Activated T-helper 9 cell treated with anti-CD3 and anti-CD28 coated beads, Interleukin-2, amount 50 U/mL, for 16 hours (primary cell): Measurements from ENCODE around the gene ARHGAP12.
A peak's percentile ranks its signal among the peaks of the same experiment; 100 is the strongest.

ENCODE experiments used
- DNase-seq: peaks from one replicate; pipeline ENCODE4 v3.0.0-alpha.2; 2020; ENCODE audit warnings: low read depth

The ARHGAP12 gene

DNA sequence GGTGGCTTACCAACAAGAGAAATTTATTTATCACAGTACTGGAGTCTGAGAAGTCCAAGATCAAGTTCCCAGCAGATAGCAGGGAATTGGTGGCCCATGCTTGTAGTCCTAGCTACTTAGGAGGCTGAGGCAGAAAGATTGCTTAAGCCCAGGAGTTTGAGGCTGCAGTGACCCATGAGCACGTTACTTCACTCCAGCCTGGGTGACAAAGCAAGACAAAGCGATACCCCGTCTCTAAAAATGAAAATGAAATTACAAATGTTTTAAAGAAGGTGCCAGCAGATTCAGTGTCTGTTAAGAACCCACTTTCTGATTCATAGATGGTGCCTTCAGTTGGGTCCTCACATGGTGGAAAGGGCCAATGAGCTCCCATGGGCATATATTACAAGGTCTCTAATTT, 20.6 kb upstream of the ARHGAP12 start:
- no peak for DNase-seq

DNA sequence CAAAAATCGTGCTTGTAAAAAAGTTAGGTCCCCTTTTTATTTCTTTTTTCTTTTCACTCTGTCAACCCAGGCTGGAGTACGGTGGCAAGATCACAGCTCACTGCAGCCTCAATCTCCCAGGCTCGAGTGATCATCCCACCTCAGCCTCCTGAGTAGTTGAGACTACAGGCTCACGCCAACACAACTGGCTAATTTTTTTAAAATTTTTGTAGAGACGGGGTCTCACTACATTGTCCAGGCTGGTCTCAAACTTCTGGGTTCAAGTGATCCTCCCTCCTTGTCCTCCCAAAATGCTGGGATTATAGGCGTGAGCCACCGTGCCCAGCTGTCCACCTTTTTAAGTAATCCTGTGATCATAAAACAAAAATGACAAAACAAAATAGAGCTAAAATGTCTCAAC, 19.4 kb upstream of the ARHGAP12 start:
- no peak for DNase-seq

DNA sequence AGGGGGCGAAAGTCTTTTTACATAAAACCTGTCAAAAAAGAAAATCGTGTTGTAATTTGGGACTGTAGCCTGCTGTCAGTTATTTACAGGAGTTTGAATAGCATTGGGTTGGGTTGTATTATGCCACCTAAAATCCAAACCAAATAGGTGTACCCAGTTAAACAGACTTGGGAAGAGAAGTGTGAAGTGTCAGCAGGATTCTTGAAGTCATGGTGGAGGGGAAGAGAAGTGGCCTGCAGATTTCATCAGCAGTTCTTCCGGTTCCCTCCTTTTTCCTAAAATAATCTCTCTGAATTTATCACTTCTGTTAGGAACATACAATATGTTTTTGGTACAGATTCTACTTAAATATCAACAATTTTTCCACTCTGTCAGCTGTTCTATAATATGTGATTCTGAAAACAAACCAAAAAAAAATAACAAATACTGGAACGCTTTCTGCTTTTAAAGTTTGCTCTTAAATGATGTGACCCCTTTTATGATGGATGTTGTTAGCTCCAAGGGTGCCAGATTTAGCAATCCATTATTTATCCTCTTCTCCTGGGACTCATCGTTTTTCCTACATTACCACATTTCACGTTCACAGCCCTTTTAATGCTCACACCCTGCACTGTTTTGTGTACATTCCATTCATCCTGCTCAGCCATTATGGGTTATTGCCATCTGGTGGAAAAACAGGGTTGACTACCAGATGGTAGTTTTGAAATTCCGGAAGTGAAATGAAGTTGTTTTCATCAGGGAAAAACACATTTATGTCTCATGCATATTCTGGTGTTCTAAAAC, 18.7 kb upstream of the ARHGAP12 start:
- DNase-seq: no peak

DNA sequence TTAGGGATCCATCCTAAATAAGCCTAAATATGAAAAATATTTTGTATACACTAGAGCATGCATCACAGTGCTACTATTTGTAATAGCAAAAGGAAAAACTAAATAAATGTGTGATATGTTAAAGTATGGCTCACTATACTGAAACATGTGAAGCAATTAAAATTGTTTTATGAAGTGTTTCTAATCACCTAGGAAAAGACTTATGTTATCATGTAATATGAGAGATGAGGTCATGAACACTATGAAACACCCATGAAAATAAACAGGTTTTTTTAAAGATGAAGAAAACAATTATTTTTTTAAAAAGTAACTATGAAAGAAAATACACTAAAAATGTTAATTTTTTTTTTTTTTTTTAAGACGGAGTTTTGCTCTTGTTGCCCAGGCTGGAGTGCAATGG, 16.8 kb upstream of the ARHGAP12 start:
- DNase-seq: no peak

GRCh38 chr10:31944071-31944433, 15.4 kb upstream of the ARHGAP12 start:
- no peak for DNase-seq

DNA sequence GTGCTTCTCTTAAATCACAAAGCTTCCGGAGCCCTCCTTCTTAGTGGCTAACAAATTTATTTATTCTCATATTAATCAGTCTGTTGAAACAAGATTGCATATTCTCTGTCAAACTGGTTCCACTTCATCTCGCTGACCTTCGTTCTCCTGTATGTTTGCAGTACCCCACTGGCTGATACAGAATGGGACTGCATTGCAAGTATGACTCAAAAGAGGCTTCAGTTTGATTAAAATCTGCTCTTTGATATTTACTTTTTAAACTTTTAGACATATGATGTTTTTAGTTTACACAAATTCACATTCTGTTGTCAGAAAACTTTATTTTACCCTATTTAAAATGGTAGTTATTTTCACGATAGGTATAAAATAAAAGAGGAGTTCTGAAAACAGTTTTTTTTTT, 14.3 kb upstream of the ARHGAP12 start:
- DNase-seq: no peak

DNA sequence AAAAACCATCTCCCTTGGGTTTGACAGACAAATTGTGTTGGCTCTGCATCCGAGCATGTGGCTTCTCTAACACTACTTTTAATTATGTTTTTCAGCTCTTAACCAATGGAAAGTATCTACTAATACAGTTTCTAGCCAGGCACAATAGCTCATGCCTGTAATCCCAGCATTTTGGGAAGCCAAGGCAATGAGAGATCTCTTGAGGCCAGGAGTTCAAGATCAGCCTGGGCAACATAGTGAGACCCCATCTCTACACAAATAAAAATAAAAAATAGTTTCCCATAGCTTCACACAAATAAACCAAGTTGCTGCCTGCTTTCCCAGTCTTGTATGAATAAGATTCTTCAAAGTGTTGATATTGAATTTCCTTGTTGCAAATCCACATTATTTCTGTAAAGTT, 13.8 kb upstream of the ARHGAP12 start:
- no peak for DNase-seq

DNA sequence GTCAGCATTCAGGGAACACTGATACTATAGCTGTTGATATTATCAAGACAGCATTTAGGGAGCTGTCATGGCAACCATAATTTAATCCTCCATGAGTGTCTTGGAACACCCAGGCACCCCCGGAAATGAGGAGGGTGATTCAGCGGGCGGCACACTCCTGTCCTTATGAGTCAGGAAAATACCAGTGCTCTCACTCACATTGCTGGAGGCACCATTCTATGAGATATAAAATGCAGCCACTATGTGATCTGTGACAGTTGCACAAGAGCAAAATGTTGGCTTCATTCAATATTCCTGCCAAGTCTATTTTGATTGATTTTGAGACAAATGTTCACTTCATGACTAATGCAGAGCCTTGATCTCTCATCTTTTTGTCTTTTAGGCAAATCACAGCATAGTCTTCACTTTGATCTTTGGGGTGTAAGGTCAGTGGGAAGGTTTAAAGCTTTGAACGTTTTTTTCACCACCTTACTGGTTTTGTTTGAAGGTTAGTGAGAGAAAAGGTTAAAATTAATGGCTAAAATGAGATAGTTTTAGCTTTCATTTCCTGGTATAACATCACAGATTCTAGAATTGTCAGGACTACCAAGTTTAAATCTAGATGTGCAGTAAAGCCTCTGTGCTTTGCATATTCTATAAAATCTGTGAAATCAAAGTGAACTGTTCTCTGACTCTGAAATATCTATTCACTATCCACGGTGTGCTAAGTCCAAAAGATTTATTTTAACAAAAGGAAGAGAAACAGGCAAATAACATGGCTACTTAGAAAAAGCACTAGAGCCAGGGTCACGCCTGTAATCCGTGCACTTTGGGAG, 12.4 kb upstream of the ARHGAP12 start:
- no peak for DNase-seq

DNA sequence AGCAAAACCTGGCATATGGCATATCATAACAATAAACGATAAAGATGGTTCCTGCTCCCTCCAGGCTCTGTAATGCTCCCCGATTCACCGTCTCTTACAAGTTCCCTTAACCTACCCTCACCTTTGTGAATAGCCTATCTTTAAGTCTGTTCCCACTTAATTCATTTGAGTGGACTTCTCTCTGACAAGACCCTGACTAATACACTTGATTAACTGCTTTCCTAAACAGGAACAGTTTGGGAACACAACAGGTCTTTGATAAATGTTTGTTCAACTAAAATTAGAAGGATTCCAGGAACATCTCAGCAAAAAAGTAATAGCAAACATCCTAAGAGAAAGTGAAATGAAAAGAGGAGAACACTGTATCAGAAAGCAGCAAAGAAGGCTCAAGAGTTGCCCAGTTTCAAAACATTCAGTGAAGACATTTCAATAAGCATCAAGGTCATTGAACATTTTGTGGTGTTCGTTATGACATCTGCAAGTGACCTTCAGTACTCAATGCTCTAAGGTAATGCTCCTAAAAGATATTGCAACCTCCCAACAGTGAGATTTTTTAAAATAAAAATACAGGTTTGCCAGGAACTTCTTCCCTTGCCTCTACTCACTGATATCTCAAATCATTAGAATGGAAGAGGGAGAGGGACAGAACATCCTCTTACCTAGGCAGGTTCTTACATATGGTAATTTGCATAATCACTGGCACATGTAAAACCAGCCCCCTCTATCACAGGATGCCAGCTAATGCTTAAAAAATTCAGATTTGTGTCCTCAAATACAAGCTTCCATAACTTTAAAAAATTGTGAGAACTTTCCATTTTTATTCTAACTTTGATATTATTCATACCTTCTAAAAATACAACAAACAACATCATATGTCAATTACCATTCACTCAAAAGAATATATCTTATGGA, 11.4 kb upstream of the ARHGAP12 start:
- no peak for DNase-seq

DNA sequence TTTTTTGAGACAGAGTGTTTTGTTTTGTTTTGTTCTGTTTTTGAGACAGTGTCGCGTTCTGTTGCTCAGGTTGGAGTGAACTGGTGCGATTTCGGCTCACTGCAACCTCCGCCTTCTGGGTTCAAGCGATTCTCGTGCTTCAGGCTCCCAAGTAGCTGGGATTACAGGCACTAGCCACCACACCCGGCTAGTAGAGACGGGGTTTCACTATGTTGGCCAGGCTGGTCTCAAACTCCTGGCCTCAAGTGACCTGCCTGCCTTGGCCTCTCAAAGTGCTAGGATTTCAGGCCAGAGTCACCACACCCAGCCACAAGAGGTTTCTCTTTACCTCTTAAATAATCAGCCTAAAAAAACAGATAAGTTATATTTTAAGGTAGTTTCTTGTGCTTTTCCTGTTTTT, 8.7 kb upstream of the ARHGAP12 start:
- DNase-seq: no peak

GRCh38 chr10:31936933-31937332, 8.3 kb upstream of the ARHGAP12 start:
- no peak for DNase-seq

GRCh38 chr10:31936086-31936485, 7.5 kb upstream of the ARHGAP12 start:
- no peak for DNase-seq

DNA sequence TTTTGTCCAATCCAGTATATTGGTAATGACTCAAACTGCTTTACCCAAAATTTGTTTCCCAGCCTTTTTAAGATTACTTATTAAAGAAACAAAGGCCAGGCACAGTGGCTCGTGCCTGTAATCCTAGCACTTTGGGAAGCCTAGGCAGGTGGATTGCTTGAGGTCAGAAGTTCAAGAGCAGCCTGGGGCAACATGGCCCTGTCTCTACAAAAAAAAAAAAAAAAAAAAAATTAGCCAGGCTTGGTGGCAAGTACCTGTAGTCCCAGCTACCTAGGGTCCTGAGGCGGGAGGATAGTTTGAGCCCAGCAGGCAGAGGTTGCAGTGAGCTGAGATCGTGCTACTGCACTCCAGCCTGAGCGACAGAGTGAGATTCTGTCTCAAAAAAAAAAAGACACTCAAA, 7.0 kb upstream of the ARHGAP12 start:
- DNase-seq: no peak

GRCh38 chr10:31932838-31933237, 4.2 kb upstream of the ARHGAP12 start:
- DNase-seq: no peak

DNA sequence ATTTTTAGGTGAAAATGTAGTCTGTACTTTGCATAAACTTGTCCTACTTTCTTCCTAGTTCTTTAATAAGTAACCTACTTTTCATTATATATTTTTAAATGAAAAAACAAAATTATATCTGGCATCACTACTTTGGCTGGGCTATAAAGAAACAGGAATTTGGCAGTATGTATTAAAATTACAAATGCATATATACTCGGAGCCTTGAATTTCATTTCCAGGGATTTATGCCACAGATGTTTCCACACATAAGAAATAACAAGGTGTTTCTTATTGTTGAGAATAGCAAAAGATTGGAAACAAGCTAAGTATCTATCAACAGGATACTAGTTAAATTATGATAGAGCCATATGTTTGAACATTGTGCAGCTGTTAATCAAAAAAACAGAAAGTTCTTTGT, 2.2 kb upstream of the ARHGAP12 start:
- no peak for DNase-seq

DNA sequence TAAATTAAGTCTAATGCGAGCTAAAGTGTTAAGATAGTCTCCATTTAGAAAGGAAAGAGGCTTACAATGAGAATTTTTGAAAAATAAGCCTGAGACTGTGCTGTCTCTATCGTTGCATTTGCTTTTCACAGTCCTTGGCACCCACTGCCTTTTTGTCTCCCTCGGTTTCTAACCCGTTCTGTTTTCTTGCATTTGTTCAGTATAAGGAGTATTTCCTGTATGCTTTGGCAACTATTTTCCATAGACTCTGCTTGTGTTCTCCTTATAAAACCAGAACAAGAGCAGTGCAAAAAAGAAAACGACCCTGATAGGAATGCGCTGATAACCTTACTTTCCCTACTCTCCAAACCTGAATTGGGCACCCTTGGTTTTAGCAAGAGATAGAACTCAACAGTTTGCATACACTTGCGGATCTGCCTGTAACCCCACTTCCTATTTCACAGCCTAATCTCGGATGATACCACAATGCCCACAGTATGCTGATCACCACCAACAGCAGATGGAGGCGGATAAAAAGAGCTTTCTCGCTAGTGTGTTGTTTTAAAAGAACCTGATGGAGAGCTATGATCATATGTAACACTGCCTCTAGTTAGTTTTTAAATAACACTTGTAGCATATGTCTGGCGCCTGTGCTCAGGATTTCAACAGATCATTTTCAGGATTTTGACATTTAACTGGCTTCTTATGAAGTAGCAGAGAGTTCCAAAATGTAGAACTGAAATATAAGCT, 1.6 kb upstream of the ARHGAP12 start:
- no peak for DNase-seq

DNA sequence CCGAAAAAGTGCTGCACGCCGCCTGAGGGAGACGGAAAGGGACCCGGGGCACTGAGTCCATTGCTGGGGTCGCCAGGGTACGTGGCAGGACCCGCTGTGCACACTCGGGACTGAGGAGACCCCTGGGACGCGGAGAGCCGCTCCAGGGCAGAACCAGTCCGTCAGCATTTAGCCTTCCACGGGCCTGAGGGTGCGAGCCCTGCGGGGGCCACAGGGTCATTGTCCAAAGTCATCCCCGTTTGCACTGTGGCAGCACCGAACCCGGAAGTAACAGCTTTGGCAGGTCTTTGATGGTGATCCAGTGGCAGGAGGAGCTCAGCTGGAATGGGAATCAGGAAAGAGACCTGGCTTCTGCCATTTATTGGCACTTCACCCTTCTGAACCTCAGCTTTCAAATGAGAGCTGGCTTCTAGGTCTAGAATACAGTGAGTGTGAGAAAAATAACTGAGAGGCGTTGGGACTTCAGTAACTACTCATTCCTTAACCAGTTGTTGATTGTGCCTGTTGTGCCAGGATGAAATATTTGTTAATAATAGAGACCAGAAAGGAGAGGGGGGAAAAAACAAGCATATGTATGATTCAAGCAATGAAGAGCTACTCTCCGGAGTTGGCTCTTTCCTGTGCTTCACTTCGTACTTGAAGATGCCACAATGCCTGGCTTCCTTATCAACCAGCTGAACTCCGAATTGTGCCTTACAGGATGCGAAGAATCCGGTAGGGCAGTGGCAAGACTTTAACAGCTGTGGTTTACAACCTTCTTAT, 811 bp upstream of the ARHGAP12 start:
- peak; percentile 8 for DNase-seq

DNA sequence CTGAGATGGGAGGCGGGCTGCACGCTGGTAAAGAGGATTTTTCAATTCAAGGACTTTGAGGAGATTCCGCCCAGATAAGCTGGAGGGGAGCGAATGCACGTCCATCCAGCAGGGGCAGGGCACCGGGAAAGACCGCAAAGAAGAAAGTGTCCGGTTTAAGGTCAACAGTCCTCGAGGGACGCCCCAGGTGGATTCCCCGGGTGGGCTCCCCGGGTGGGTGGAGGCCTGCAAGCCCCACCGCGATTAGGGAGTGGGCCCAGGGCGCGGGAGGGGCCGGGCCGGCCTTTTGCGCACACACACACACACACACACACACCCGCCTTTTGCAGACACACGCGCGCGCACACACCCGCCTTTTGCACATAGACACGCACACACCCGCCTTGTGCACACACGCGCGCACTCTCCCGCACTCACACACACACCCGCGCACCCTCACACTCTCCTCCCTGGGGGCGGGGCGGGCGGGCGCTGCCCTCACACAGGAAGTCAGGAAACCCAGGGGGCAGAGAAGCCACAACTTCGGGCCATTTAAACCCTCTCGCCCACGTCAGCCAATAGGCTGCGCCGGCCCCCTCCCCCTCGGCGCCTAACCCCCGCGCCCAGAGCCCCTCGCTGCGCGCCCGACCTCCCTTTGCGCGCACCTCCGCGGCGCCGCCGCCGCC, 615 bp downstream of the ARHGAP12 start:
- peak; percentile 39 for DNase-seq

GRCh38 chr10:31927565-31927883, 1.1 kb downstream of the ARHGAP12 start:
- no peak for DNase-seq

- no peak for DNase-seq
Observed at GRCh38 chr10:31926765-31927564, 1.7 kb downstream of the ARHGAP12 start.
